Stromal cell of bone marrow (primary cell): ENCODE data around the gene ZNF536.

Experiments
- DNase-seq: peaks from one replicate; pipeline ENCODE4 v3.0.0-alpha.2; 2012; ENCODE audit warnings: low read depth

The ZNF536 gene

GRCh38 chr19:30562981-30563380 is 190.8 kb downstream of the ZNF536 start:
- no peak for DNase-seq

GRCh38 chr19:30563691-30564090 is 191.5 kb downstream of the ZNF536 start:
- no peak for DNase-seq

- no peak for DNase-seq
Measured at GRCh38 chr19:30564551-30565011, 192.4 kb downstream of the ZNF536 start.

- DNase-seq = no peak
Measured at GRCh38 chr19:30565636-30566035, 193.5 kb downstream of the ZNF536 start.

GRCh38 chr19:30566681-30567420 is 194.7 kb downstream of the ZNF536 start:
- DNase-seq = no peak

- DNase-seq = no peak
Measured at GRCh38 chr19:30567536-30568232, 195.5 kb downstream of the ZNF536 start.

GRCh38 chr19:30570194-30570593 is 198.0 kb downstream of the ZNF536 start:
- DNase-seq = no peak

GRCh38 chr19:30577551-30578105 is 205.4 kb downstream of the ZNF536 start:
- DNase-seq = no peak

- DNase-seq = no peak
Measured at GRCh38 chr19:30579419-30579818, 207.2 kb downstream of the ZNF536 start.

- no peak for DNase-seq
Measured at GRCh38 chr19:30580673-30581072, 208.5 kb downstream of the ZNF536 start.

GRCh38 chr19:30584090-30584489 is 211.9 kb downstream of the ZNF536 start:
- DNase-seq = no peak

GRCh38 chr19:30587869-30588268 is 215.7 kb downstream of the ZNF536 start:
- DNase-seq = no peak

- no peak for DNase-seq
Measured at GRCh38 chr19:30590596-30591229, 218.5 kb downstream of the ZNF536 start.

- DNase-seq = no peak
Measured at GRCh38 chr19:30593356-30593755, 221.2 kb downstream of the ZNF536 start.

- no peak for DNase-seq
Measured at GRCh38 chr19:30593975-30594745, 222.0 kb downstream of the ZNF536 start.

GRCh38 chr19:30596268-30596667 is 224.1 kb downstream of the ZNF536 start:
- DNase-seq = no peak

- no peak for DNase-seq
Measured at GRCh38 chr19:30596813-30597399, 224.7 kb downstream of the ZNF536 start.

GRCh38 chr19:30598688-30599087 is 226.5 kb downstream of the ZNF536 start:
- DNase-seq = no peak

- no peak for DNase-seq
Measured at GRCh38 chr19:30602661-30603350, 230.6 kb downstream of the ZNF536 start.

- DNase-seq = no peak
Measured at GRCh38 chr19:30604657-30605056, 232.5 kb downstream of the ZNF536 start.

- no peak for DNase-seq
Measured at GRCh38 chr19:30605333-30605732, 233.1 kb downstream of the ZNF536 start.
